GM19452 (cell line): ENCODE measurements around the gene YKT6.
"Not testable (repeated sequence)": the region's sequence is repeated elsewhere in the genome, so short reads cannot be mapped to it uniquely, and the experiment has no call there.

Experiments
- ATAC-seq: cut with Tn5 transposase; IDR thresholded peaks from one replicate; pipeline ENCODE4 v1.9.1; 2021; ENCODE audit not compliant: unreplicated experiment

YKT6 gene

DNA sequence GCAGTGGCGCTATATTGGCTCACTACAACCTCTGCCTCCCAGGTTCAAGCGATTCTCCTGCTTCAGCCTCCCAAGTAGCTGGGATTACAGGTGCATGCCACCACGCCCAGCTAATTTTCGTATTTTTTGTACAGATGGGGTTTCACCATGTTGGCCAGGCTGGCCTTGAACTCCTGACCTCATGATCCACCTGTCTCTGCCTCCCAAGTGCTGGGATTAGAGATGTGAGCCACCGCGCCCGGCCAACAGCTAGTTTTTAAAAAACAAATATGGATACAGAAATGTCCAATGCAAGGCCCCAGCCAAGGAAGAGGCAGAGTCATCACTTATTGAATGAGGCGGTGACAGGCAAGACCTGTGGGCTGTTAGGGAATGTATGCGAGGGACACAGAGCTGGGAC is 28.9 kb upstream of the YKT6 start:
- not testable (repeated sequence) for ATAC-seq

DNA sequence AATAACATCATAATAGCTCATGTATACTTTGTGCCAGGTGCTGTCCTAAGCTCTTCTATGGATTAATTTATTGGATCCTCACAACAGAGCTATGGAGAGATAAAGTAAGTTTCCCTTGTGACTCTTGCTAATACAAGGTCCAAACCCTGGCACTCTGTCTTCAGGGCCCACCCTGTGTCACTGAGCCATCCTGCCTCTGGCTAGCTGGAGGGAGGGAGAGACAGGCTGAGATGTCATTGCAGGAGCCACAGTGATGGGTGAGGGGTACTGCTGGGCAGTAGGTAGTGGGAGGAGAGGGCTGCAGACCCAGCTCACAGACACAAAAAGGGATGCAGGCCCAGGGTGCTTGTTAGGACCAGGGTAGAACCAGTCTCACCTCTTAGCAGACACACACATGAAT is 28.4 kb upstream of the YKT6 start:
- no peak for ATAC-seq

GRCh38 chr7:44172803-44173424 is 27.9 kb upstream of the YKT6 start:
- no peak for ATAC-seq

GRCh38 chr7:44173911-44174693 is 26.7 kb upstream of the YKT6 start:
- no peak for ATAC-seq

DNA sequence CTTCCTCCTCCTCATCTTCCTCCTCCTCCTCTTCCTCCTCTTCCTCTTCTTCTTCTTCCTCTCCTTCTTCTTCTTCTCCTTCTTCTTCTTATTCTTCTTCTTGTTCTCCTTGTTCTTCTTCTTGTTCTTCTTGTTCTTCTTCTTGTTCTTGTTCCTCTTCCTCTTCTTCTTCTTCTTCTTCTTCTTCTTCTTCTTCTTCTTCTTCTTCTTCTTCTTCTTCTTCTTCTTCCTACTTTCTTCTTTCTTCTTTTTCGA is 26.2 kb upstream of the YKT6 start:
- ATAC-seq, result not testable (repeated sequence)

DNA sequence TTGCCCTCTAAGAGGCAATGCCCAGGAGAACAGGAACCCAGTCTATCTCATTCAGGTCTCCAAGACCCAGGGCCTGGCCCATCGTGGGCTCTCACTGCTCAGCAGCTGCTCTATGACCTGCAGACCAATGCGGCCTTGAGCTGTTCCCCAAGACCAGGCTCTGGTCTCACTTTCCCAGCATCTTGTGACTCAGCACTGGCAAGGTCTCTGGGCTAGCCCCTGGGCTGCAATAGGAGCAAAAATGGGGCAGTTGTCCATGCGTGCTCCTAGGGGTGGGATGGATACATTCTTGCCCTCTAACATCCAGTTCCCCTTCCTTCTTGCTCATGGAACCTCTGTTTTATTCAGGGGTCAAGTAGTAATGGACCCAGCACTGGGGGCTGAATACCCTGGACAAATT is 25.0 kb upstream of the YKT6 start:
- no peak for ATAC-seq

DNA sequence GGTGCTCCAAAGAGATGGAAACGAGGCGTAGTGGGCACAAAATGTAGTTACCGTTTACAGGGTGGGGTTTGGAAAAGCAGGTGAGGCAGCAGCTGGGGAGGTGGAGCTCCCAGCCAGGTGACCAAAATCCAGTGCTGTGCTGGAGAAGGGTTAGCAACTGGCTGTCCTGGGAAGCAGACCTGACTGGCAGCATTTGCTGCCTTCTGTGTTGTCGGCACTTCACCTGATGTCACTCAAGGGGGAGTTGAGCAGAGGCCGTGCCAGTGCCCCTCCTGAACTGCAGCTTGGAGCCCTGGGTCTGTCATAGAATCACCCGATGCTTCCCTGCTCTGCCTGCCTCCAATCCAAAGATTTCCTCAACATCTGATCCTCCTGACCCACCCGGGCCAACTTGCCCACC is 24.3 kb upstream of the YKT6 start:
- no peak for ATAC-seq

GRCh38 chr7:44177570-44178131 is 23.1 kb upstream of the YKT6 start:
- no peak for ATAC-seq

DNA sequence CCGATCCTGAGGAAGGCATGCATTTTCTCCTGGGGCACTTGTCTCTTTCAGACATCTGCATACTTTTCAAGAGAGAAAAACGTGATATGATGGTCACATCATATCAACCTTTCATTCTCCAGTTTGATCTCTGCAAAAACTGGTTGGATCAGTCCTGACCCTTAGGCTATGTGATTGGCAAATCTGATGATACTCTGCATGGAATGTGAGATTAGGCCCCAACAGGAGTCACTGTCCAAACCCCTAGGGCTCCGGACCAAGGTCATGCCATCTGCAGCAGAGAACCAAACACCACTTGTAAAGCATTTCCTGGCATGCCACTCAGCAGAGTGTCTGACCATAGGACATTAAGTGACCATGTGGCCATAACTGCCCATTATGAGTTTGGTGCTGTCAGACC is 20.1 kb upstream of the YKT6 start:
- ATAC-seq, result no peak

DNA sequence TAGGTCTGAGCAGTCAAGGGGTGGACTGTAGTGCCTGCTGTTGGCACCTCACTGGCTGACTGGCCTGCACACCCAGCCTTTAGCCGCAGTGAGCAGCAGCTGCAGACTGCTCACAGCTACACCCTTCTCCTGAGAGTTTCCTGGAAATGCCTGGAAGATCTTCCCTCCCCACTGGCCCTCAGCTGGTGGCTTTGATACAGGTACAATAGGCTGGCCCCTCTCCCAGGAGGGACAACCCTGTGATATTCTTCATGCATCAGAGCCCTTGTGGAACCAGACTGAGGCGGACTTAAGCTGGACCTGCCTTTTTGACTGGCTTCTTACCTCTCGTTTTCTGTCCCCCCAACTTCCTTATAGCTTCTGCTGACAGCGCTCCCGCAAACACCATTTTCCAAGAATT is 18.0 kb upstream of the YKT6 start:
- ATAC-seq, result no peak

DNA sequence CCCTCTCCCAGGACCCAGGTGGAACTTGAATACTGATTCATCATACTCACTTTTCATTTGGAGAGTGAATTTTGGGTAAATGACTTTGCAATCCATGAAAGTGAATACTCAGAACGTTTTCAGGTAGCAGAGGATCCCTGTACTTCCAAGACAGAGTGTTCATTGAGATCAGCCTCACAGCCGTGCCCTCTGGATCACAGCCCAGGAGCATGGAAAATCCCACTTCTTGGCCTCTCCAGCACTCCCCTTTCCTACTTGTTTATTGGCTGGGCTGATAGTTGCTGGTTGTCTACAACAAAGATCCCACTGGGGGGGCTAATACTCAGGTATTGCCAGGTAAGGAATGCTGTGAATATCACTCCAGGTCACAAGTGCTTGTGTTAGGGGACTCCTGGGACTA is 17.4 kb upstream of the YKT6 start:
- no peak for ATAC-seq

GRCh38 chr7:44184206-44184872 is 16.4 kb upstream of the YKT6 start:
- ATAC-seq, result no peak

DNA sequence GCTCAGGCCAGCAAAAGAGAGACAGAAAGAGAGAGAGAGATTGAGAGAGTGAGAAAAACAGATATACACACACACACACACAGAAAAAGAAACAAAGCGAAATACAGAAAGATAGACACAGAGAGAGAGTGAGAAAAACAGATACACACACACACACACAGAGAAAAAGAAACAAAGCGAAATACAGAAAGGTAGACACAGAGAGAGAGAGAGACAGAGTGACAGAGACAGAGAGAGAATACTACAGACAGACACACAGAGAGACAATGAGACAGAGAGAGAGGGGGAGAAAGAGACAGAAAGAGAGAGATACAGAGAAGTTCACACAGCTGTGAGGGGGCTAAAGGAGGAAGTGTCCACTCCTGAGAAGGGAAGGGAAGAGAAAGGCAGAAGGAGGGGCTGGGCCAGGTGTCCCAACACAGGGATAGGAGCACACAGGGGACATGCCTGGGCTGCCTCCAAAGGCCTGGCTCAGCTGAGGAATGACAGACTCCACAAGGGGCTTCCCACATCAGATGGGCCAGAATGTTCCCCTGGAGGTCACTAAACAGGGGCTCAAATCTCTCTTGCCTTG is 15.8 kb upstream of the YKT6 start:
- no peak for ATAC-seq

DNA sequence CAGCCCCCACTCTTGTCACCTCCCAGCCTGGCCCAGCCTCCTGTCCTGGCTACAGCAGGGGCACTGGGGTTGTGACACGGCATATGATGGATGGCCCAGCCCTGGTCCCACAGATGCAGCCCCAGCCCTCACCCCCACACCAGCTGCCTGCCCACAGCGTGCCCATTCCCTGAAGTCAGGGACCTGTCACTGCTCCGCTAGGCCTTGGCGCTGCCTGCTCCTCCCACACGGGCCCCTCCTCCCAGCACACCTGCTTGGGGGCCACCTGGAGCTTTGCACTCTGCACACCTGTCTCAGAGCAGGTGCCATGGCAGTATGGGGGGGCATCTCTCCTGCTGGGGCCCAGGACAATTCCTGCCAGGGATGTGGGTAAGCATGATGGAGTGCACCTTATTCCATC is 15.0 kb upstream of the YKT6 start:
- ATAC-seq, result no peak

- ATAC-seq, result no peak
Observed at GRCh38 chr7:44186736-44187135, 14.0 kb upstream of the YKT6 start.

DNA sequence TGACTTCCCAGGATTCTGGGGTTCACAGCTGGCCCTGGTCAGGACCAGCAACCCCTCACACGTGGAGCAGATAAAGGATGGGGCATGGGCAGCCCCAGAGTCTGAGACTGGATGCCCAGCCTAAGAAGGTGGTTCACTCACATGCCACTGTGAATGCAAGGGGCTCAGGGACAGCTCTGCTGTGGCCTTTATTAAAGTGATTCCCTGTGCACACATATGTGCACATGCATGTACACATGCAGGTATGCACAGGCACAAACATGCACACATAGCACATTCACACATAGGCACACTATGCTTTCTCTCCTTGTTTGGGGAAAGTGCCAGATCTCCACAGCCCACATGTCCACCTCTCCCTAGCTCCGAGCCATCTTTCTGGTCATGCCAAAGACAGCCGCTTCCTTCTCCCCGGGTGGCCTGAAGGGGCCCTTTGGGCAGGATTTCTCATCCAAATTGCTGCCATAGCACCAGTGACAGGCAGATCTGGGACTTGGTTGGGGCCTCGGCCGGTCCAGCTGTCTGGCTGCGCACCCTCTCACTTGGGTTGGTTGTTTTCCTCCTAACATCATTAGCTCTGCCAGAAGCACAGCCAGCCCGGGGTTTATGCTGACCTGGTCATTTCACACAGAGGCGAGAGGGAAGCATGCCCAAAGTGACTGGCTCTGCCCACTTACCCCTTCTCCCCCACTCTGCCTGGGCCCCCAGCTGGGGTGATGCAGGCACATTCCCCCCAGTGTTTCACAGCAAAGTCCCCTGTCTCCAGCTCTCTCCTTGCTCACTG is 13.0 kb upstream of the YKT6 start:
- ATAC-seq, result no peak

DNA sequence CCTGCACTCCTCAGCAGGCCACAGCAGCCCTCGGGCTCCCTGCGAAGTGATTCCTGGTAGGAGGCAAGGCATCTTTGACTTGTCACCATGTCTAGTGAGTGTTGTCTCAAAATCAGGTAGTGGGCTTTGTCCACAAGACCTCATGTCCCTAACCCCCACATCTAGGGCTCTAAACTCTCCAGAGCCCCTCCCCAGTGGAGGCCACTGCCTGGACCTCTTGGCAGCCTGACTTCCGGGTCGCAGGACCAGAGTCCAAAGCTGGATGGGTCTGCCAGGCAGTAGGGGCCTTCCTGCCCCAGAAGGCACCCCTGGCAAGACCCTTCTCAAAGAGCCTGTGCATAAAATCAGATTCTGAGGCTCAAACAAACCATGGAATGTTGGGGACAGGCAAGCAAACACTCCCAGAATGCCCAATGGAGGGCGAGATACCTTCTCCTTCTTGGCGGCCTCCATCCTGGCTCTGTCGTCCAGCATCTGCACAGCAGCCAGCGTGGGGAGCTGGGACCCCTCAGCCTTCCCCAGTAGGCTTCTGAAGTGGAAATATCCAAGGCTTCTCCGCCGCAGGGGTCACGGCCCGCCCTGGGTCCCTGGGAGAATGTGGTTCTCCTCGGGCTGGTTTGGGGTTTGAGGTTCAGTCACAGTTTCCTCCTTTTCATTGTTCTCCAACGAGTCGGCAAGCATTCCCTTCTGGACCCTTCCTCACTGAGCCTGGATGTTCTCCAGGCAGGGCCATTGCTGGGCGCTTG is 12.1 kb upstream of the YKT6 start:
- no peak for ATAC-seq

DNA sequence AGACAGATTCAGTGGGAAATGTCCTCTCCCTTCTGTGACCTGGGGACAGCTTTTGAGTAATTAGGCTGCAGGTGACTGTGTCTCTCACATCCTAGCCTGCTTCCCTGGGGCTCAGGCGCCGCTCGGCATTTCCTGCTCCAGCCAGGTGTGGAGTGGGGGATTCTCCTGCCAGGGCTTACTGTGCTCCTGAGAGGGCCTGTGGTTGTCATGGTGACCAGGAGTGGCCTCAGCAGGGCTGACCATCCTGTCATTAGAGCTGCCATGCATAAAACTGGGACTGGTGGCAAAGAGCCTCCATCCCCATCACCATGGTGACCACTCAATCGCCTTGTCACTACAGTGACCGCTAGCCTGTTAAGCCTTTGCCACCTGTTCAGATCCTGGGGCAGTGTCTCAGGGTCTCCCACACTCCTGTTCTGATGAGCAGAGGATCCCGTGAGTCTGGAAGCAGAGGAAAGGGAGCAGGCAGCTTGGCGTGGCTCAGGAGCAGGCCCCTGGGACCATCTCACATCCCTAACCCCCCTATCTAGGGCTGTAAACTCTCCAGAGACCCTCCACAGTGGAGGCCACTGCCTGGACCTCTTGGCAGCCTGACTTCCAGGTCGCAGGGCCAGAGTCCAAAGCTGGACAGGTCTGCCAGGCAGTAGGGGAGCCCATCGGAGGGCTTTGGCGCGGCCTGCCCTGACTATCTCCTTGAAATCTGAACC is 11.3 kb upstream of the YKT6 start, which contains the start of gene GCK:
Gene GCK (minus strand): TSS at position 154 of the 707 bp plus-strand sequence. CDS start 486 bp downstream, outside the sequence.
- no peak for ATAC-seq

- no peak for ATAC-seq
Observed at GRCh38 chr7:44189993-44190872, 10.5 kb upstream of the YKT6 start.
